IMR-90 (cell line): ENCODE measurements around the gene MAPK13. TPM values are rescaled to one million over a fixed set of nuclear protein-coding genes. Genes with fewer than 3 reads are reported as not detected.

ENCODE experiments used
- ATAC-seq: fragments of 200-7000 bp; cut with Tn5 transposase; 2 replicates; pipeline ENCODE4 v1.9.1; 2020; ENCODE audit warnings: low read depth, mild to moderate bottlenecking, moderate library complexity
- BruUV-seq: library from RNA; stranded (reverse); fragments of 400-500 nt; replicated peaks from 2 replicates; lab custom pipeline; 2021; lab: Mats Ljungman, UMichigan
- CTCF ChIA-PET: fragments of 300-600 bp; formaldehyde crosslinking; extraction: SDS; loops from one replicate; lab custom pipeline; 2021; ENCODE audit warnings: antibody characterized with exemption; lab: Yijun Ruan, JAX
- POLR2A ChIA-PET: fragments of 300-600 bp; sonication (Branson Sonifier 250); formaldehyde crosslinking; loops from one replicate; lab custom pipeline; 2022; ENCODE audit warnings: antibody characterized with exemption; ENCODE audit not compliant: unreplicated experiment; lab: Charles Lee
- DNase-seq: peaks from one replicate; pipeline ENCODE4 v3.0.0; 2013
- H2AFZ ChIP-seq: replicated peaks from 2 replicates; pipeline ENCODE3; 2013; ENCODE audit warnings: low read length, mild to moderate bottlenecking; ENCODE audit not compliant: poor library complexity
- H2AK5ac ChIP-seq: 2 replicates; pipeline ENCODE4 v1.6.1; 2013; ENCODE audit warnings: low read depth, low read length, inconsistent platforms
- H2AK9ac ChIP-seq: replicated peaks from 2 replicates; pipeline ENCODE3; 2013; ENCODE audit warnings: mild to moderate bottlenecking, low read depth, low read length, moderate library complexity; ENCODE audit not compliant: poor library complexity
- H2BK120ac ChIP-seq: 2 replicates; pipeline ENCODE4 v1.6.1; 2013; ENCODE audit warnings: low read depth, low read length, inconsistent platforms
- H2BK15ac ChIP-seq: 3 replicates; pipeline ENCODE4 v1.6.1; 2013; ENCODE audit warnings: low read depth, low read length, inconsistent platforms
- H2BK20ac ChIP-seq: 2 replicates; pipeline ENCODE4 v1.6.1; 2013; ENCODE audit warnings: low read depth, mild to moderate bottlenecking, inconsistent platforms, low read length, moderate library complexity
- H2BK5ac ChIP-seq: 2 replicates; pipeline ENCODE4 v1.6.1; 2013; ENCODE audit warnings: mild to moderate bottlenecking, low read depth, low read length, inconsistent platforms; ENCODE audit not compliant: poor library complexity, severe bottlenecking
- H3K14ac ChIP-seq: replicated peaks from 2 replicates; pipeline ENCODE4 v1.6.1; 2013; ENCODE audit warnings: low read depth, low read length, inconsistent platforms
- H3K18ac ChIP-seq: 2 replicates; pipeline ENCODE4 v1.6.1; 2013; ENCODE audit warnings: low read depth, low read length, control low read depth
- H3K23ac ChIP-seq: 2 replicates; pipeline ENCODE4 v1.6.1; 2013; ENCODE audit warnings: low read depth, low read length, inconsistent platforms
- H3K27ac ChIP-seq: 2 replicates; pipeline ENCODE4 v1.5.1; 2013; ENCODE audit warnings: mild to moderate bottlenecking, control low read depth, low read length; ENCODE audit not compliant: insufficient read depth
- H3K27me3 ChIP-seq: 2 replicates; pipeline ENCODE4 v1.6.1; 2013; ENCODE audit warnings: low read length; ENCODE audit not compliant: control insufficient read depth, insufficient read depth
- H3K36me3 ChIP-seq: 2 replicates; pipeline ENCODE4 v1.6.1; 2013; ENCODE audit warnings: low read length, mixed read lengths; ENCODE audit not compliant: control insufficient read depth, insufficient read depth
- H3K4ac ChIP-seq: 2 replicates; pipeline ENCODE4 v1.6.1; 2013; ENCODE audit warnings: low read depth, low read length, inconsistent platforms
- H3K4me1 ChIP-seq: 2 replicates; pipeline ENCODE4 v1.6.1; 2013; ENCODE audit warnings: low read length, mixed read lengths; ENCODE audit not compliant: control insufficient read depth, insufficient read depth
- H3K4me2 ChIP-seq: 2 replicates; pipeline ENCODE4 v1.6.1; 2013; ENCODE audit warnings: low read depth, mild to moderate bottlenecking, control low read depth, low read length, moderate library complexity
- H3K4me3 ChIP-seq: 2 replicates; pipeline ENCODE4 v1.5.1; 2013; ENCODE audit warnings: low read depth, mild to moderate bottlenecking, control low read depth, low read length, moderate library complexity; ENCODE audit not compliant: insufficient read depth
- H3K56ac ChIP-seq: 2 replicates; pipeline ENCODE4 v1.6.1; 2013; ENCODE audit warnings: low read length, inconsistent platforms; ENCODE audit not compliant: insufficient read depth; ENCODE audit errors: extremely low read depth
- H3K79me1 ChIP-seq, 2 experiments: 2 replicates each; pipeline ENCODE4 v1.6.1; 2013; ENCODE audit warnings: low read length in 2 of 2, inconsistent platforms in 1 of 2, low read depth in 1 of 2
- H3K9ac ChIP-seq: 2 replicates; pipeline ENCODE4 v1.6.1; 2013; ENCODE audit warnings: low read depth, low read length, control low read depth
- H3K9me1 ChIP-seq: 2 replicates; pipeline ENCODE4 v1.6.1; 2013; ENCODE audit warnings: low read length, inconsistent platforms; ENCODE audit not compliant: insufficient read depth
- H3K9me3 ChIP-seq: 2 replicates; pipeline ENCODE4 v1.6.1; 2013; ENCODE audit warnings: low read length; ENCODE audit not compliant: control insufficient read depth, insufficient read depth
- H4K20me1 ChIP-seq: 2 replicates; pipeline ENCODE4 v1.6.1; 2013; ENCODE audit warnings: low read length, inconsistent platforms; ENCODE audit not compliant: insufficient read depth
- H4K5ac ChIP-seq: 2 replicates; pipeline ENCODE4 v1.6.1; 2013; ENCODE audit warnings: mild to moderate bottlenecking, low read depth, low read length, control low read depth
- H4K8ac ChIP-seq, 2 experiments: 2 replicates each; pipeline ENCODE4 v1.6.1; 2013; ENCODE audit warnings: low read depth in 2 of 2, low read length in 2 of 2, control low read depth in 1 of 2, inconsistent platforms in 1 of 2
- H4K91ac ChIP-seq: 2 replicates; pipeline ENCODE4 v1.6.1; 2013; ENCODE audit warnings: low read depth, low read length, inconsistent platforms; ENCODE audit not compliant: insufficient read depth
- BHLHE40 ChIP-seq: fragments of 150-350 bp; IDR thresholded peaks from 2 replicates; pipeline ENCODE4 v1.6.1; 2016; ENCODE audit warnings: mild to moderate bottlenecking, low read depth, low read length
- MAFK ChIP-seq: IDR thresholded peaks from 2 replicates; pipeline ENCODE4 v1.6.1; 2012; ENCODE audit warnings: low read depth, low read length, improper control_type of control experiment
- MAZ ChIP-seq: IDR thresholded peaks from 2 replicates; pipeline ENCODE4 v1.6.1; 2012; ENCODE audit warnings: low read depth, mild to moderate bottlenecking, low read length, improper control_type of control experiment, moderate library complexity, borderline replicate concordance
- MXI1 ChIP-seq: IDR thresholded peaks from 2 replicates; pipeline ENCODE4 v1.6.1; 2012; ENCODE audit warnings: low read depth, mild to moderate bottlenecking, low read length, moderate library complexity, borderline replicate concordance
- NFE2L2 ChIP-seq: fragments of 150-350 bp; IDR thresholded peaks from 2 replicates; pipeline ENCODE4 v1.6.1; 2016; ENCODE audit warnings: low read depth, mild to moderate bottlenecking, low read length
- POLR2A ChIP-seq: IDR thresholded peaks from 2 replicates; pipeline ENCODE4 v1.6.1; 2012; ENCODE audit warnings: mild to moderate bottlenecking, low read depth, low read length
- RFX5 ChIP-seq: IDR thresholded peaks from 2 replicates; pipeline ENCODE4 v1.8.0; 2012; ENCODE audit warnings: low read depth, mild to moderate bottlenecking, low read length, moderate library complexity
- SMC3 ChIP-seq: fragments of 150-350 bp; IDR thresholded peaks from 2 replicates; pipeline ENCODE4 v1.6.1; 2016; ENCODE audit warnings: low read depth, mild to moderate bottlenecking, antibody characterized with exemption, low read length, moderate library complexity
- WGBS, 2 experiments: methylation state at CpG; one replicate each; pipeline versions ENCODE4 v1.1.5 to v1.1.7; 2013; ENCODE audit warnings: missing lambda C conversion rate in 2 of 2; ENCODE audit not compliant: insufficient read length in 1 of 2; ENCODE audit errors: extremely low coverage in 2 of 2; 5-methylcytosine and 5-hydroxymethylcytosine counted together
- dilution Hi-C: fragments of 300-500 bp; cut with HindIII; formaldehyde crosslinking; loops from one replicate; pipeline ENCODE4 v1.14.3; 2018; ENCODE audit warnings: low sequenced_read_pairs; ENCODE audit not compliant: unreplicated experiment
- in situ Hi-C: fragments of 300-500 bp; cut with MboI; formaldehyde crosslinking; loops from 3 replicates; pipeline ENCODE4 v1.14.3; 2019; ENCODE audit warnings: low sequenced_read_pairs, inconsistent platforms, mixed read lengths
- intact Hi-C: fragments of 100-400 bp; cut with micrococcal nuclease; formaldehyde crosslinking; loops from 2 replicates; pipeline ENCODE4 v1.10.0; 2022
- polyA plus RNA-seq, 3 experiments: library from polyadenylated mRNA; depleted of rRNA; stranded (reverse); fragments of >200 nt; gene quantifications; 2 replicates each; pipeline ENCODE4 v1.2.3, GENCODE V29; 2012; ENCODE audit warnings: low replicate concordance in 1 of 3
- total RNA-seq: library from RNA; depleted of rRNA; stranded (reverse); fragments of >200 nt; gene quantifications from 2 replicates; pipeline ENCODE4 v1.2.3, GENCODE V29; 2012
- TF ChIP-seq, protein P1 (sequence below): fragments of 150-350 bp; IDR thresholded peaks from 2 replicates; pipeline ENCODE4 v1.6.1; 2017; ENCODE audit warnings: mild to moderate bottlenecking, antibody characterized with exemption, low read length, low read depth
- TF ChIP-seq, protein P2 (sequence below): fragments of 150-350 bp; IDR thresholded peaks from 2 replicates; pipeline ENCODE4 v1.6.1; 2016; ENCODE audit warnings: low read depth, mild to moderate bottlenecking, low read length, moderate library complexity, borderline replicate concordance

Gene MAPK13
- total and polyA plus RNA-seq, 2 of the 4 experiments (the other 2 are of a cell fraction), result 2.0 to 2.9 TPM

DNA sequence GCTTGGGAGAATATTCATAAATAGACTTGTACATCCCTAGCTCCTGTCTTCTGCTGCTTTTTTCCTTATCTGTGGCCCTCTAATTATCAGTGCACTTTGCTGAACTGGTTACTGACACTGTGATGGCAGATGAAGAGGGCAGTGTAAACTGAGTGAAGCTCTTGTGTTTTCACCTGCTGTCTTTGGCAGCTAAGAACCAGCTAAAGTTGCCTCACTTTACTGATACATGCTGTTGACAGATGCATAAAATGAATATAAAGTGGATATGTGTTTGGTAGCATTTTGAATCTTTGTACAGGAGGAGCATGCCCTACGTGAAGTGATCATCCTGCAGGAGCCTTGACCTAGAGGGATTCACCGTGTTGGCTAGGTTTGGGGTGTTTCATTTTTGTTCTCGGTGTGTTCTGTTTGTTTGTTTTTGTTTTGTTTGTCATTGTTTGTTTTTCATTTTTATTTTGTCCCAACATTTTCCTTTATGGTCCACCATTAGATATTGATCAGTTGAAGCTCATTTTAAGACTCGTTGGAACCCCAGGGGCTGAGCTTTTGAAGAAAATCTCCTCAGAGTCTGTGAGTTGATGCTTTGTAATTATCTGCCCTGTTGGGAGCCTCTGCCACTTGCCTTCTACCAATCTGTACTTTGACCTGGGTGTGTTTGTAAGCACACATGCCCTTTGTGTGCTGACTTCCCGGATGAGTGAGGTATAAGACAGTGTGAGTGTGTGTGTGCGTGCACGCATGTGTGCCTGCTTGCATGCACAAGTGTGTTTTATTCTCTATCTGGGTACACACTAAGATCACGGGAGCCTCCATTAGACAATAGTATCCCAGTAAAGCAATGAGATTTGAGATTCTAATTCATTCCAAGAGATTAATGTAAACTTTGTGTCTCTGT lies 34.6 kb upstream of the MAPK13 start (continued):
- TF ChIP-seq, protein P1, sequence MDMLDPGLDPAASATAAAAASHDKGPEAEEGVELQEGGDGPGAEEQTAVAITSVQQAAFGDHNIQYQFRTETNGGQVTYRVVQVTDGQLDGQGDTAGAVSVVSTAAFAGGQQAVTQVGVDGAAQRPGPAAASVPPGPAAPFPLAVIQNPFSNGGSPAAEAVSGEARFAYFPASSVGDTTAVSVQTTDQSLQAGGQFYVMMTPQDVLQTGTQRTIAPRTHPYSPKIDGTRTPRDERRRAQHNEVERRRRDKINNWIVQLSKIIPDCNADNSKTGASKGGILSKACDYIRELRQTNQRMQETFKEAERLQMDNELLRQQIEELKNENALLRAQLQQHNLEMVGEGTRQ, result no peak

DNA sequence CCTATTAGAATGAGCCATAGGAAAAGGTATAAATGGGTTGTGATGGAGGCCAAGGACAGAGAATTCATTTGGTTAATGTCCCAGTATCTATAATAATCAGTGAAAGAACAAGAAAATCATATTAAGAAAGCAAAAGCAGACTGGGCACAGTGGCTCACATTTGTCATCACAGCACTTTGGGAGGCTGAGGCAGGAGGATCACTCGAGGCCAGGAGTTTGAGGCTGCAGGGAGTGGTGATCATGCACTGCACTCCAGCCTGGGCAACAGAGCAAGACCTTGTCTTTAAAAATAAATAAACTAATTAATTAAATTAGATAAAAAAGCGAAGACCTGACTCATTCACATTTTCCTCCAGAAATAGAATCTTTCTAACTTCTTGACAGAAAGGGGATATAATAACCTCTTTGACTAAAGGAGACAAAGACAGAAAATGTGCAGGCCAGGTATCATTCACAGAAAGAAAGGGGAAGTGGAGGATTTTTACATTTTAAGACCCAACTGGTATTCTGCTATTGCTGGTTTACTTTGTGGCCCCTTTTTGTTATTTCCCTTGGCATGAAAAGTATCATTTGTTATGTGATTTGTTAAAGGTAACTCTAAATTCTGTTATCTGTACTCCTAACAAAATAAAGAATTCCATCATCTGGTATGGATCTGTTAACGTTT lies 31.9 kb upstream of the MAPK13 start:
- Histone ChIP-seq H4K91ac (no peak overlapping the region), H3K4ac (no peak overlapping the region), H3K9me1 (peaks cover 3% of the 10 kb centered on the region; the same call in 1 of the 2 replicates), H3K27me3 (no peaks in the 10 kb centered on the region), H3K79me1 (peaks cover 14 to 23% of the 10 kb centered on the region in 2 experiments; a peak in 2 of 4 replicates), H3K14ac (no peak overlapping the region), H3K9me3 (no peaks in the 10 kb centered on the region; the same call in 1 of the 2 replicates), H2BK20ac (no peak overlapping the region), H4K5ac (no peak overlapping the region), H2AFZ (no peak overlapping the region), H2BK5ac (no peak overlapping the region), H3K56ac (no peak overlapping the region), H3K4me1 (peaks cover 2% of the 10 kb centered on the region; the same call in 1 of the 2 replicates), H3K27ac (no peak overlapping the region), H2BK120ac (no peak overlapping the region), H3K4me3 (no peak overlapping the region), H3K23ac (no peak overlapping the region), H3K36me3 (peaks cover 16% of the 10 kb centered on the region), H3K4me2 (no peak overlapping the region), H4K8ac (no peak overlapping the region), H2AK5ac (no peak overlapping the region), H3K18ac (no peak overlapping the region), H2AK9ac (no peak overlapping the region), H3K9ac (no peak overlapping the region), H2BK15ac (no peak overlapping the region), H4K20me1 (0 out of 2 replicates have a peak, but pooled peaks cover 7% of the 10 kb centered on the region)
- BruUV-seq, result no TSS peak
- WGBS, 2 experiments, result no CpG with 5 or more reads among the region's 3 CpGs
- DNase-seq, result no peak
- no peak for ATAC-seq
- ChIA-PET POLR2A (no interaction called here), CTCF (no interaction called here)
- intact Hi-C loops (loop anchor here (5.0 to 10.0 kb wide), 5 partner anchors 184 to 576 kb away; no protein-coding TSS in a partner anchor), dilution Hi-C loops (no loop called here), in situ Hi-C loops (loop anchor here (5.0 kb wide), 1 partner anchor 71 kb away; the partner anchor contains the start of gene MAPK14)
- TF ChIP-seq RFX5 (no peak), BHLHE40 (no peak), NFE2L2 (no peak), SMC3 (no peak), MXI1 (no peak), MAFK (no peak), MAZ (no peak), POLR2A (no peak)
- TF ChIP-seq, protein P1, result no peak
- TF ChIP-seq, protein P2, sequence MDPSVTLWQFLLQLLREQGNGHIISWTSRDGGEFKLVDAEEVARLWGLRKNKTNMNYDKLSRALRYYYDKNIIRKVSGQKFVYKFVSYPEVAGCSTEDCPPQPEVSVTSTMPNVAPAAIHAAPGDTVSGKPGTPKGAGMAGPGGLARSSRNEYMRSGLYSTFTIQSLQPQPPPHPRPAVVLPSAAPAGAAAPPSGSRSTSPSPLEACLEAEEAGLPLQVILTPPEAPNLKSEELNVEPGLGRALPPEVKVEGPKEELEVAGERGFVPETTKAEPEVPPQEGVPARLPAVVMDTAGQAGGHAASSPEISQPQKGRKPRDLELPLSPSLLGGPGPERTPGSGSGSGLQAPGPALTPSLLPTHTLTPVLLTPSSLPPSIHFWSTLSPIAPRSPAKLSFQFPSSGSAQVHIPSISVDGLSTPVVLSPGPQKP, result no peak
